K562 (cell line): ENCODE measurements around the gene DHRS13. TPM values are rescaled to one million over a fixed set of nuclear protein-coding genes. Genes with fewer than 3 reads are reported as not detected.

Experiments
- ATF1 ChIP-seq, 2 experiments: fragments of 450-650 bp in 1 of 2; IDR thresholded peaks; 2 replicates each; pipeline ENCODE4 v1.6.1; 2016; ENCODE audit warnings: missing compliant biosample characterization in 1 of 2, missing genetic modification characterization in 1 of 2
- BCL6 ChIP-seq: fragments of 250-450 bp; sonication (Bioruptor Pico); IDR thresholded peaks from 2 replicates; pipeline ENCODE4 v1.4.0; 2020
- BCLAF1 ChIP-seq, 2 experiments: fragments of 450-650 bp in 1 of 2; IDR thresholded peaks; 2 replicates each; pipeline ENCODE4 v1.6.1; 2011 to 2017; ENCODE audit warnings: low read depth in 2 of 2, antibody characterized with exemption in 1 of 2, borderline replicate concordance in 1 of 2, low read length in 1 of 2, mild to moderate bottlenecking in 1 of 2, mixed read lengths in 1 of 2; ENCODE audit not compliant: control insufficient read depth in 1 of 2
- HDAC6 ChIP-seq: IDR thresholded peaks from 2 replicates; pipeline ENCODE4 v1.6.1; 2012; ENCODE audit warnings: low read depth, mild to moderate bottlenecking, control low read depth, inconsistent platforms, low read length, moderate library complexity
- HLTF ChIP-seq: fragments of 450-650 bp; IDR thresholded peaks from 2 replicates; pipeline ENCODE4 v1.6.1; 2016
- MED1 ChIP-seq: sonication (generic); formaldehyde crosslinking; IDR thresholded peaks from 2 replicates; pipeline ENCODE4 v1.8.1; 2023; ENCODE audit warnings: missing genetic modification reagents, borderline replicate concordance
- MLLT1 ChIP-seq, 2 experiments: fragments of 450-650 bp; IDR thresholded peaks; 2 replicates each; pipeline ENCODE4 v1.6.1; 2016
- NFXL1 ChIP-seq: fragments of 450-650 bp; formaldehyde crosslinking; IDR thresholded peaks from 2 replicates; pipeline ENCODE4 v1.4.0; 2021; ENCODE audit warnings: mild to moderate bottlenecking
- POLR2G ChIP-seq: fragments of 200-400 bp; formaldehyde crosslinking; IDR thresholded peaks from 2 replicates; pipeline ENCODE4 v1.6.1; 2017; ENCODE audit warnings: low read depth, mild to moderate bottlenecking, antibody characterized with exemption, low read length, moderate library complexity
- POU5F1 ChIP-seq: fragments of 150-350 bp; IDR thresholded peaks from 2 replicates; pipeline ENCODE4 v1.6.1; 2014; ENCODE audit warnings: borderline replicate concordance, low read length, low read depth, mild to moderate bottlenecking; ENCODE audit not compliant: partially characterized antibody
- PRDM10 ChIP-seq: fragments of 450-650 bp; IDR thresholded peaks from 2 replicates; pipeline ENCODE4 v1.6.1; 2018; ENCODE audit not compliant: partially characterized antibody
- RBM34 ChIP-seq: fragments of 200-400 bp; formaldehyde crosslinking; IDR thresholded peaks from 2 replicates; pipeline ENCODE4 v1.6.1; 2018; ENCODE audit warnings: low read length, borderline replicate concordance; ENCODE audit not compliant: insufficient read depth
- RFX7 ChIP-seq: fragments of 250-450 bp; sonication (Bioruptor Pico); IDR thresholded peaks from 2 replicates; pipeline ENCODE4 v1.5.1; 2021; ENCODE audit warnings: mild to moderate bottlenecking
- SETDB1 ChIP-seq: IDR thresholded peaks from one replicate; pipeline ENCODE4 v1.6.1; 2012; ENCODE audit warnings: low read length, control low read depth, inconsistent platforms
- STAG1 ChIP-seq: sonication (generic); formaldehyde crosslinking; IDR thresholded peaks from 2 replicates; pipeline ENCODE4 v1.5.0; 2020; ENCODE audit warnings: missing genetic modification reagents, borderline replicate concordance
- TARDBP ChIP-seq: fragments of 450-650 bp; IDR thresholded peaks from 2 replicates; pipeline ENCODE4 v1.6.1; 2016
- TEAD1 ChIP-seq, 2 experiments: fragments of 450-650 bp in 1 of 2; sonication (generic) in 1 of 2; formaldehyde crosslinking; IDR thresholded peaks; 2 replicates each; pipeline versions ENCODE4 v1.4.0 to v1.8.0; 2020 to 2022; ENCODE audit warnings: mild to moderate bottlenecking in 2 of 2, missing genetic modification reagents in 1 of 2
- ZBTB1 ChIP-seq: sonication (generic); formaldehyde crosslinking; IDR thresholded peaks from 2 replicates; pipeline ENCODE4 v1.8.1; 2023; ENCODE audit warnings: missing genetic modification reagents, low read depth, mild to moderate bottlenecking, borderline replicate concordance
- ZNF23 ChIP-seq: fragments of 250-450 bp; sonication (Bioruptor Pico); IDR thresholded peaks from 2 replicates; pipeline ENCODE4 v1.4.0; 2020; ENCODE audit warnings: mild to moderate bottlenecking
- ZNF41 ChIP-seq: fragments of 250-450 bp; sonication (Bioruptor Pico); conservative IDR thresholded peaks from 2 replicates; pipeline ENCODE4 v1.4.0; 2020; ENCODE audit warnings: mild to moderate bottlenecking
- polyA plus RNA-seq, 8 experiments: library from polyadenylated mRNA; depleted of rRNA in 4 of 8; stranded (reverse) in 5 of 8; unstranded in 3 of 8; fragments of >200 nt; fragmentation: Nextera tagmentation in 2 of 8; fragmentation: Illumina TruSeq in 1 of 8; extraction: Ambion mirVana in 2 of 8; extraction: Trizol in 1 of 8; gene quantifications; 2 replicates each; pipeline versions ENCODE4 v1.2.1 to v1.2.3, GENCODE V29; 2011 to 2014; ENCODE audit warnings: inconsistent platforms in 1 of 8, missing spikeins in 1 of 8
- total RNA-seq, 7 experiments: library from RNA; depleted of rRNA in 6 of 7; stranded (reverse); fragments of >200 nt in 6 of 7; fragmentation: Illumina TruSeq in 2 of 7; extraction: Trizol in 2 of 7; gene quantifications; 2 replicates each; pipeline versions ENCODE4 v1.2.1 to v1.2.3, GENCODE V29; 2011 to 2021; ENCODE audit warnings: low replicate concordance in 1 of 7

Gene DHRS13
- total and polyA plus RNA-seq, 9 of the 15 experiments (the other 6 are each of a cell fraction or from before 2014, with no cell fraction given): 0.32 to 52.3 (median 34.3) TPM; not detected in 1

GRCh38 chr17:28864991-28865849 is 37.7 kb downstream of the DHRS13 start (continued):
- TF ChIP-seq BCLAF1 (IDR thresholded peaks at IDR 0.05; ENCODE audit: borderline replicate concordance in 1 of 2, control insufficient read depth in 1 of 2, low read depth in 2 of 2, low read length in 1 of 2) (no peak; a peak in 1 of 4 replicates), TEAD1 (CRISPR knock-in tag; IDR thresholded peaks at IDR 0.05) (peak; percentile 86 to 92), HLTF (peak; percentile 98), ZBTB1 (no peak), ATF1 (CRISPR knock-in tag; IDR thresholded peaks at IDR 0.05) (no peak), ATF1 (tag; IDR thresholded peaks at IDR 0.05) (peak; percentile 67), HDAC6 (no peak), RFX7 (CRISPR knock-in tag) (no peak), ZNF23 (CRISPR knock-in tag) (no peak), NFXL1 (CRISPR knock-in tag) (no peak), SETDB1 (no peak), STAG1 (CRISPR knock-in tag) (no peak), POU5F1 (no peak), ZNF41 (0 out of 2 replicates have a peak, but pooled peaks have one; percentile 43), BCL6 (CRISPR knock-in tag) (peak; percentile 85), TARDBP (peak; percentile 98), MED1 (CRISPR knock-in tag) (no peak), PRDM10 (peak; percentile 79), RBM34 (no peak), MLLT1 (IDR thresholded peaks at IDR 0.05) (peak; percentile 42 to 94; a peak in 3 of 4 replicates), POLR2G (no peak)
